Fibroblast of the aortic adventitia (primary cell): ENCODE measurements around the gene ACTA2. TPM values are rescaled to one million over a fixed set of nuclear protein-coding genes. Genes with fewer than 3 reads are reported as not detected.
A peak's percentile ranks its signal among the peaks of the same experiment; 100 is the strongest.

Experiments
- DNase-seq: peaks from one replicate; pipeline ENCODE4 v3.0.0-alpha.2; 2010; ENCODE audit warnings: low read depth
- H3K4me3 ChIP-seq: 2 replicates; pipeline ENCODE4 v1.5.1; 2011; ENCODE audit warnings: low read depth, mild to moderate bottlenecking, control low read depth, low read length, moderate library complexity
- total RNA-seq: library from RNA; depleted of rRNA; stranded (reverse); fragments of >200 nt; gene quantifications from 2 replicates; pipeline ENCODE4 v1.2.3, GENCODE V29; 2012; ENCODE audit warnings: low replicate concordance
- TF ChIP-seq, protein P1 (sequence below): IDR thresholded peaks from 2 replicates; pipeline ENCODE4 v1.5.1; 2011; ENCODE audit warnings: mild to moderate bottlenecking, low read length, control low read depth, inconsistent platforms; ENCODE audit not compliant: insufficient read depth

ACTA2 gene
- total RNA-seq, 1 donor: 73.5 TPM

DNA sequence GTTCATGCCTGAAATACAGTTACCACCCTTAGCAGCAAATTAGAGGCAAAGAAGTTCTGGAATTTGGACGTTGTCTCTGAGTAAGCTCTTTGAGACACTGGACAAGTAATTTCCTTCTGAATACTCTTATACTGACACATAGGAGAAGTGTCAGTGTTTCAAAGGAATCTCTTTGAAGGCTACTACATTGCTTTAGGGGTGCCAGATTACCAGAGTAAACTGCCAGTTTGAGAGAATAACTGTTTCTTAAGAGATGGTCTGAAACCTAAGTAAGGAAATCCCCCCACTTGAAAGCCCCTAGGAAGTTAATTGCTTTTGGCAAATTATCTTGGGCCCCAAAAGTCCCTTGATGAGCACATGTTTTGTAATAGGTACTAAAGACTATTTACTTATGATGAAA is 41.4 kb upstream of the ACTA2 start:
- TF ChIP-seq, protein P1, sequence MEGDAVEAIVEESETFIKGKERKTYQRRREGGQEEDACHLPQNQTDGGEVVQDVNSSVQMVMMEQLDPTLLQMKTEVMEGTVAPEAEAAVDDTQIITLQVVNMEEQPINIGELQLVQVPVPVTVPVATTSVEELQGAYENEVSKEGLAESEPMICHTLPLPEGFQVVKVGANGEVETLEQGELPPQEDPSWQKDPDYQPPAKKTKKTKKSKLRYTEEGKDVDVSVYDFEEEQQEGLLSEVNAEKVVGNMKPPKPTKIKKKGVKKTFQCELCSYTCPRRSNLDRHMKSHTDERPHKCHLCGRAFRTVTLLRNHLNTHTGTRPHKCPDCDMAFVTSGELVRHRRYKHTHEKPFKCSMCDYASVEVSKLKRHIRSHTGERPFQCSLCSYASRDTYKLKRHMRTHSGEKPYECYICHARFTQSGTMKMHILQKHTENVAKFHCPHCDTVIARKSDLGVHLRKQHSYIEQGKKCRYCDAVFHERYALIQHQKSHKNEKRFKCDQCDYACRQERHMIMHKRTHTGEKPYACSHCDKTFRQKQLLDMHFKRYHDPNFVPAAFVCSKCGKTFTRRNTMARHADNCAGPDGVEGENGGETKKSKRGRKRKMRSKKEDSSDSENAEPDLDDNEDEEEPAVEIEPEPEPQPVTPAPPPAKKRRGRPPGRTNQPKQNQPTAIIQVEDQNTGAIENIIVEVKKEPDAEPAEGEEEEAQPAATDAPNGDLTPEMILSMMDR: no peak
- DNase-seq: peak; percentile 43
- peak overlapping the region; percentile 36 for H3K4me3 ChIP-seq

DNA sequence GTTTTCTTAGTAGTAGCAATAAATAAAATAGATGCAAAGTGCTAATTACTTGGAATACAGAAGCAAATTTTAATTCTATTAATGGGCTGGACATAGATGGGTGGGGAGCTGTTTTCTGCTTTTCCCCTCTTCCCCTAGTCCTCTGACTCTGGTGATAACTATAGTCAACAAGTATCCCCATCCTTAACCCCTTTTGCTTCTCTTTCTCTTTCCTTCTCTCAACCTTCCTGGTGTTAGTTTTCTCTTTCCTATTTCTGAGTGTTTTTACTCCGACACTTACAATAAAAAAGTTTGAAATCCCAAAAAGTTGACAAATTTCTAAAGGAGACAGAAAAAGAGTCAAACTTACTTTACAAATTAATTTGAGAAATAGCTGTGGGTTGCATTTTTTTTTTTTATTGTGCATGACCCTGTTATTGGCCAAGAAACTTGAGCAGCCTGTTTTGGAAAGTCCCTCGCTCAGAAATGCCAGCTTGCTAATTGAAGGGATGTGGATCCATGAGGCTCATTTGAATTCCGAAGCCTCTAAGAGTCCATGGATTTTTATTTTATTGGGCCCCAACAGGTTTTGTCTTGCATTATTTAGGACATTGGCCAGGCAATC is 40.5 kb upstream of the ACTA2 start:
- H3K4me3 ChIP-seq: peak overlapping the region; percentile 89
- peak; percentile 64 for DNase-seq
- TF ChIP-seq, protein P1: no peak

DNA sequence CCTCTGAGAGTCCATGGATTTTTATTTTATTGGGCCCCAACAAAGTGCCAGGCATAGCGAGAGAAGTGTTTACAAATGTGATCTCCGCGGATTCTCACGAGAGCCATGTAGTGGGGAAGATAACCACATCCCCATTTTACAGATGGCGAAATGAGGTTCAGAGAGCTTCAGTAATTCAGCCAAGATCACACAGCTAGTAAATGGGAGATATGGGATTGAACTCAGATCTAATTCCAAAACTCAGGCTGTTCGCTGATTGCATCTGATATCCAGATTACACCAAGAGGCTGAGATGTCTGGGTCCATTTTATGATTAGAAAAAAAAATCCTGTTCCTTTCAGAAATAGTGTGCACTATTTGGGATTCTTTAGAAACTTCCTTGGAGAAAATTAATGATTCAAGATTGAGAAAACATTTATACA is 39.3 kb upstream of the ACTA2 start:
- TF ChIP-seq, protein P1: no peak
- DNase-seq: no peak
- peak overlapping the region; percentile 89 for H3K4me3 ChIP-seq

DNA sequence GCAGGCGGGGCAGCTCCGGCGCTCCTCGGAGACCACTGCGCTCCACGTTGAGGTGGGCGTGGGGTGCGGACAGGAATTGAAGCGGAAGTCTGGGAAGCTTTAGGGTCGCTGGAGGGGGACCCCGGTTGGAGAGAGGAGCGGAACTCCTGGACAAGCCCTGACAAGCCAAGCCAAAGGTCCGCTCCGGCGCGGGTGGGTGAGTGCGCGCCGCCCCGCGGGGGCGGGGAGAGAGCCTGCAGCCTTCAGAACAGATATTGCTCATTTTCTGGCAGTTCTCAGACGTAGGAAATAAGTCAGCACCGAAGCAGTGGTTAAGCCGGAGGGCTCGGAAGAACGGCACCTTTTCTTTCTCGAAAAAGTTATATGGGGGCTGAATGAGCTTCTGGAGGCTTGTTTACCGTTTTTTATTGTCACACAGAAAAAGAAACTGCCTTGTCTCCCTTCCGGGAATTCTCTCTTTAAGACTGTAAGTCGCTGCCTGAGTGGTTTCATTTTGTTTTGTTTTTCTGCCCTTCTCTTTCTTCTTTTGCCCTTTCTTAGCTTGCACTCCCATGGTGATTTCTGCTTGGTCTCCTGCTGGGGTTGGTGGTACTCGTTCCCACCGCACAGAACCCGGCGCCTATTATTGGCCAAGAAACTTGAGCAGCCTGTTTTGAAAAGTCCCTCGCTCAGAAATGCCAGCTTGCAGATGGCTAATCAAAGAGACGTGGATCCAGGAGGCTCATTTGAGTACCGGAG is 38.8 kb upstream of the ACTA2 start:
- TF ChIP-seq, protein P1: peak; percentile 8
- peak overlapping the region; percentile 89 for H3K4me3 ChIP-seq
- peak; percentile 75 for DNase-seq

DNA sequence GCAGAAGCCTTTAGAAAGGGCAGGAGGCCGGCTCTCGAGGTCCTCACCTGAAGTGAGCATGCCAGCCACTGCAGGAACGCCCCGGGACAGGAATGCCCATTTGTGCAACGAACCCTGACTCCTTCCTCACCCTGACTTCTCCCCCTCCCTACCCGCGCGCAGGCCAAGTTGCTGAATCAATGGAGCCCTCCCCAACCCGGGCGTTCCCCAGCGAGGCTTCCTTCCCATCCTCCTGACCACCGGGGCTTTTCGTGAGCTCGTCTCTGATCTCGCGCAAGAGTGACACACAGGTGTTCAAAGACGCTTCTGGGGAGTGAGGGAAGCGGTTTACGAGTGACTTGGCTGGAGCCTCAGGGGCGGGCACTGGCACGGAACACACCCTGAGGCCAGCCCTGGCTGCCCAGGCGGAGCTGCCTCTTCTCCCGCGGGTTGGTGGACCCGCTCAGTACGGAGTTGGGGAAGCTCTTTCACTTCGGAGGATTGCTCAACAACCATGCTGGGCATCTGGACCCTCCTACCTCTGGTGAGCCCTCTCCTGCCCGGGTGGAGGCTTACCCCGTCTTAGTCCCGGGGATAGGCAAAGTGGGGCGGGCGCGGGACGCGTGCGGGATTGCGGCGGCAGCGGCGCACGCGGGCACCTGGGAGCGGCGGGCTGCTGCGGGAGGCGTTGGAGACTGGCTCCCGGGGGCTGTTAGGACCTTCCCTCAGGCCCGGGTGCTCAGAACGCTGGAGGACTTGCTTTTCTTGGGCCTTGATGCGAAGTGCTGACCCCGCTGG is 38.0 kb upstream of the ACTA2 start, which contains the start of gene FAS:
Gene FAS, plus strand, starts transcription at position 415 of the 777 bp plus-strand sequence. Its CDS starts 79 bp downstream, at position 494.
- TF ChIP-seq, protein P1: no peak
- H3K4me3 ChIP-seq: peak within 1 kb of the TSS; percentile 89
- DNase-seq: peak; percentile 67

DNA sequence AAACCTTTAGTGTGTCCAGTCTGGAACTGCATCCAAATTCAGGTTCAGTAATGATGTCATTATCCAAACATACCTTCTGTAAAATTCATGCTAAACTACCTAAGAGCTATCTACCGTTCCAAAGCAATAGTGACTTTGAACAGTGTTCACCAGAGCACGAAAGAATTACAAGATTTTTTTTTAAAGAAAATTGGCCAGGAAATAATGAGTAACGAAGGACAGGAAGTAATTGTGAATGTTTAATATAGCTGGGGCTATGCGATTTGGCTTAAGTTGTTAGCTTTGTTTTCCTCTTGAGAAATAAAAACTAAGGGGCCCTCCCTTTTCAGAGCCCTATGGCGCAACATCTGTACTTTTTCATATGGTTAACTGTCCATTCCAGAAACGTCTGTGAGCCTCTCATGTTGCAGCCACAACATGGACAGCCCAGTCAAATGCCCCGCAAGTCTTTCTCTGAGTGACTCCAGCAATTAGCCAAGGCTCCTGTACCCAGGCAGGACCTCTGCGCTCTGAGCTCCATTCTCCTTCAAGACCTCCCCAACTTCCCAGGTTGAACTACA is 37.3 kb upstream of the ACTA2 start:
- peak overlapping the region; percentile 89 for H3K4me3 ChIP-seq
- DNase-seq: peak; percentile 95
- TF ChIP-seq, protein P1: no peak
